ENCODE data around the gene SLC24A3.

DNA sequence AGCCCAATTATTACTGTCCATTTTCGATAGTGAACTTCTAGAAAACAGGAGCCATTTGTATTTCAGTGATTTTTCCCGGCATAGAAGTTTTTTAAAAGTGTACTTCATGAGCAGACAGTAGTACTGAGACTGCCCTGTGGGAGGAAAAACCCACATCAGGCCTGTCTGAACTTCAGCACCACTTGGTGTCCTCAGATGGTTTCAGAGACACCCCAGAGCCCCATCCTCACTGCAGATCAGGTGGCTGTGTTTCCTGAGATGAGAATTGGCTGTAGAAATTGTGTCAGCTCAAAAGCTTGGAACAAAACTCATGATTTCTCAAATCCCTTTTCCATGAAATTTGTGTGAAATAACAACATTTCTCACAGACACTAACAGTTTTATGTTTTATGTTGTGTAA, 435.6 kb downstream of the SLC24A3 start:
- TF ChIP-seq, protein P1, sequence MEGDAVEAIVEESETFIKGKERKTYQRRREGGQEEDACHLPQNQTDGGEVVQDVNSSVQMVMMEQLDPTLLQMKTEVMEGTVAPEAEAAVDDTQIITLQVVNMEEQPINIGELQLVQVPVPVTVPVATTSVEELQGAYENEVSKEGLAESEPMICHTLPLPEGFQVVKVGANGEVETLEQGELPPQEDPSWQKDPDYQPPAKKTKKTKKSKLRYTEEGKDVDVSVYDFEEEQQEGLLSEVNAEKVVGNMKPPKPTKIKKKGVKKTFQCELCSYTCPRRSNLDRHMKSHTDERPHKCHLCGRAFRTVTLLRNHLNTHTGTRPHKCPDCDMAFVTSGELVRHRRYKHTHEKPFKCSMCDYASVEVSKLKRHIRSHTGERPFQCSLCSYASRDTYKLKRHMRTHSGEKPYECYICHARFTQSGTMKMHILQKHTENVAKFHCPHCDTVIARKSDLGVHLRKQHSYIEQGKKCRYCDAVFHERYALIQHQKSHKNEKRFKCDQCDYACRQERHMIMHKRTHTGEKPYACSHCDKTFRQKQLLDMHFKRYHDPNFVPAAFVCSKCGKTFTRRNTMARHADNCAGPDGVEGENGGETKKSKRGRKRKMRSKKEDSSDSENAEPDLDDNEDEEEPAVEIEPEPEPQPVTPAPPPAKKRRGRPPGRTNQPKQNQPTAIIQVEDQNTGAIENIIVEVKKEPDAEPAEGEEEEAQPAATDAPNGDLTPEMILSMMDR (conservative IDR thresholded peaks at IDR 0.05): no peak
- TF ChIP-seq EZH2 (IDR thresholded peaks at IDR 0.05; ENCODE audit: low read depth): no peak

Data from PC-9 (cell line).